ENCODE measurements around the gene DCST2. TPM values are rescaled to one million over a fixed set of nuclear protein-coding genes. Genes with fewer than 3 reads are reported as not detected.

Gene DCST2
- total and polyA plus RNA-seq, 10 of the 15 experiments (the other 5 are each of a cell fraction or from before 2014, with no cell fraction given) = 0.33 to 0.41 (median 0.36) TPM; not detected in 7

DNA sequence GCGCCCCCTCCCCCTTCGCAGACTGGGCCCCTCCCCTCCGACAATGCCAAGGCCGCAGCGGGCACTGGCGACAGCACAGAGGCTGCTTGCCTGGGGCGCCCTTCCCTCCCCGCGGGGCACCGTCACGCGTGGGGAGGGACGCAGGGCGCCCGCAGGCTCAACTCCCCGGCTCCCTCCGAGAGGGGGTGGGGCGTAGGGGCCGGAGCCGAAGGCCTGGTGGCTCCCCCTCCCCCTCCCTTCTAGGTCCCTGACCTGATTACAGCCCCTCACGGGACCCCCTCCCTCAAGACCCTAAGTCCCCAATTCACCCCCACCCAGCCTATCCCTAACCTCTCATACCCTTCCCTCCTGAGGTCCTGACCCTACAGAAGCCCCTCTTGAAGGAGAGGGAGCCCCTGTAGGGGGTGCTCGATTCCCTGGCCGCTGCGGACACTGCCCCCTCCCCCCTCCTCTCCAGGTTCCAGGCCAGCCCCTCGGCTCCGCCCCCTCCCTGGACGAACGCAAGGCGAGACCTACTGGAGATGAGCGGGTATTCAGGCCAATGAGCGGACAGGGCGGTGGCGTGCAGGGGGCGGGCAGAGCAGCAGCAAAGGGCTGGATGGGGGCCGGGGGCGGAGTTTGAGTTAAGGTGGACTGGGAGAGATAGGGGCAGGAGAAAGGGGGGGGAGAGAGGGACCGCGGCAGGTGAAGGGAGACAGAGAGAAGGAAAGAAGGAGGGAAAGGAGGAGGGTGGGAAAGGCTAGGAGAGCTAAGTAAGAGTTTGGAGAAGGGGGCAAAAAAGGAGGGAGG, 31.7 kb downstream of the DCST2 start (continued):
- TF ChIP-seq, protein P1, sequence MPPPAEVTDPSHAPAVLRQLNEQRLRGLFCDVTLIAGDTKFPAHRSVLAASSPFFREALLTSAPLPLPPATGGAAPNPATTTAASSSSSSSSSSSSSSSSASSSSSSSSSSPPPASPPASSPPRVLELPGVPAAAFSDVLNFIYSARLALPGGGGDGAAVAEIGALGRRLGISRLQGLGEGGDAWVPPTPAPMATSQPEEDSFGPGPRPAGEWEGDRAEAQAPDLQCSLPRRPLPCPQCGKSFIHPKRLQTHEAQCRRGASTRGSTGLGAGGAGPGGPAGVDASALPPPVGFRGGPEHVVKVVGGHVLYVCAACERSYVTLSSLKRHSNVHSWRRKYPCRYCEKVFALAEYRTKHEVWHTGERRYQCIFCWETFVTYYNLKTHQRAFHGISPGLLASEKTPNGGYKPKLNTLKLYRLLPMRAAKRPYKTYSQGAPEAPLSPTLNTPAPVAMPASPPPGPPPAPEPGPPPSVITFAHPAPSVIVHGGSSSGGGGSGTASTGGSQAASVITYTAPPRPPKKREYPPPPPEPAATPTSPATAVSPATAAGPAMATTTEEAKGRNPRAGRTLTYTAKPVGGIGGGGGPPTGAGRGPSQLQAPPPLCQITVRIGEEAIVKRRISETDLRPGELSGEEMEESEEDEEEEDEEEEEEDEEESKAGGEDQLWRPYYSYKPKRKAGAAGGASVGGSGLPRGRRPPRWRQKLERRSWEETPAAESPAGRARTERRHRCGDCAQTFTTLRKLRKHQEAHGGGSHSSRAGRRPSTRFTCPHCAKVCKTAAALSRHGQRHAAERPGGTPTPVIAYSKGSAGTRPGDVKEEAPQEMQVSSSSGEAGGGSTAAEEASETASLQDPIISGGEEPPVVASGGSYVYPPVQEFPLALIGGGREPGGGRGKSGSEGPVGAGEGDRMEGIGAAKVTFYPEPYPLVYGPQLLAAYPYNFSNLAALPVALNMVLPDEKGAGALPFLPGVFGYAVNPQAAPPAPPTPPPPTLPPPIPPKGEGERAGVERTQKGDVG (CRISPR knock-in tag; IDR thresholded peaks at IDR 0.05) = no peak
- TF ChIP-seq SPI1 (IDR thresholded peaks at IDR 0.05; ENCODE audit: borderline replicate concordance, insufficient read depth, low read depth, low read length) = no peak
- TF ChIP-seq NR2F1 (conservative IDR thresholded peaks at IDR 0.05) = peak; percentile 84
- TF ChIP-seq, protein P2, sequence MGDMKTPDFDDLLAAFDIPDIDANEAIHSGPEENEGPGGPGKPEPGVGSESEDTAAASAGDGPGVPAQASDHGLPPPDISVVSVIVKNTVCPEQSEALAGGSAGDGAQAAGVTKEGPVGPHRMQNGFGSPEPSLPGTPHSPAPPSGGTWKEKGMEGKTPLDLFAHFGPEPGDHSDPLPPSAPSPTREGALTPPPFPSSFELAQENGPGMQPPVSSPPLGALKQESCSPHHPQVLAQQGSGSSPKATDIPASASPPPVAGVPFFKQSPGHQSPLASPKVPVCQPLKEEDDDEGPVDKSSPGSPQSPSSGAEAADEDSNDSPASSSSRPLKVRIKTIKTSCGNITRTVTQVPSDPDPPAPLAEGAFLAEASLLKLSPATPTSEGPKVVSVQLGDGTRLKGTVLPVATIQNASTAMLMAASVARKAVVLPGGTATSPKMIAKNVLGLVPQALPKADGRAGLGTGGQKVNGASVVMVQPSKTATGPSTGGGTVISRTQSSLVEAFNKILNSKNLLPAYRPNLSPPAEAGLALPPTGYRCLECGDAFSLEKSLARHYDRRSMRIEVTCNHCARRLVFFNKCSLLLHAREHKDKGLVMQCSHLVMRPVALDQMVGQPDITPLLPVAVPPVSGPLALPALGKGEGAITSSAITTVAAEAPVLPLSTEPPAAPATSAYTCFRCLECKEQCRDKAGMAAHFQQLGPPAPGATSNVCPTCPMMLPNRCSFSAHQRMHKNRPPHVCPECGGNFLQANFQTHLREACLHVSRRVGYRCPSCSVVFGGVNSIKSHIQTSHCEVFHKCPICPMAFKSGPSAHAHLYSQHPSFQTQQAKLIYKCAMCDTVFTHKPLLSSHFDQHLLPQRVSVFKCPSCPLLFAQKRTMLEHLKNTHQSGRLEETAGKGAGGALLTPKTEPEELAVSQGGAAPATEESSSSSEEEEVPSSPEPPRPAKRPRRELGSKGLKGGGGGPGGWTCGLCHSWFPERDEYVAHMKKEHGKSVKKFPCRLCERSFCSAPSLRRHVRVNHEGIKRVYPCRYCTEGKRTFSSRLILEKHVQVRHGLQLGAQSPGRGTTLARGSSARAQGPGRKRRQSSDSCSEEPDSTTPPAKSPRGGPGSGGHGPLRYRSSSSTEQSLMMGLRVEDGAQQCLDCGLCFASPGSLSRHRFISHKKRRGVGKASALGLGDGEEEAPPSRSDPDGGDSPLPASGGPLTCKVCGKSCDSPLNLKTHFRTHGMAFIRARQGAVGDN (IDR thresholded peaks at IDR 0.05) = no peak
- TF ChIP-seq, protein P3, sequence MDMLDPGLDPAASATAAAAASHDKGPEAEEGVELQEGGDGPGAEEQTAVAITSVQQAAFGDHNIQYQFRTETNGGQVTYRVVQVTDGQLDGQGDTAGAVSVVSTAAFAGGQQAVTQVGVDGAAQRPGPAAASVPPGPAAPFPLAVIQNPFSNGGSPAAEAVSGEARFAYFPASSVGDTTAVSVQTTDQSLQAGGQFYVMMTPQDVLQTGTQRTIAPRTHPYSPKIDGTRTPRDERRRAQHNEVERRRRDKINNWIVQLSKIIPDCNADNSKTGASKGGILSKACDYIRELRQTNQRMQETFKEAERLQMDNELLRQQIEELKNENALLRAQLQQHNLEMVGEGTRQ (IDR thresholded peaks at IDR 0.05; ENCODE audit: borderline replicate concordance, low read depth, low read length) = no peak
- TF ChIP-seq JUND (IDR thresholded peaks at IDR 0.05; ENCODE audit: low read depth, low read length) = no peak
- 0 out of 2 replicates have a peak, but pooled peaks have one; percentile 15 for TF ChIP-seq DPF2 (IDR thresholded peaks at IDR 0.05)
- TF ChIP-seq, protein P4, sequence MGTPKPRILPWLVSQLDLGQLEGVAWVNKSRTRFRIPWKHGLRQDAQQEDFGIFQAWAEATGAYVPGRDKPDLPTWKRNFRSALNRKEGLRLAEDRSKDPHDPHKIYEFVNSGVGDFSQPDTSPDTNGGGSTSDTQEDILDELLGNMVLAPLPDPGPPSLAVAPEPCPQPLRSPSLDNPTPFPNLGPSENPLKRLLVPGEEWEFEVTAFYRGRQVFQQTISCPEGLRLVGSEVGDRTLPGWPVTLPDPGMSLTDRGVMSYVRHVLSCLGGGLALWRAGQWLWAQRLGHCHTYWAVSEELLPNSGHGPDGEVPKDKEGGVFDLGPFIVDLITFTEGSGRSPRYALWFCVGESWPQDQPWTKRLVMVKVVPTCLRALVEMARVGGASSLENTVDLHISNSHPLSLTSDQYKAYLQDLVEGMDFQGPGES (IDR thresholded peaks at IDR 0.05) = peak; percentile 64; the same call in 1 of the 2 replicates
- TF ChIP-seq HDGF (IDR thresholded peaks at IDR 0.05) = peak; percentile 86
- TF ChIP-seq NFXL1 (IDR thresholded peaks at IDR 0.05; ENCODE audit: borderline replicate concordance) = no peak
- no peak for TF ChIP-seq FOXM1 (IDR thresholded peaks at IDR 0.05; ENCODE audit: low read depth, low read length)
- no peak for TF ChIP-seq ZNF384 (IDR thresholded peaks at IDR 0.05; ENCODE audit: borderline replicate concordance, low read depth, low read length)
- TF ChIP-seq BACH1 (IDR thresholded peaks at IDR 0.05; ENCODE audit: borderline replicate concordance) = peak; percentile 98
- peak; percentile 92 to 97 for TF ChIP-seq BHLHE40 (IDR thresholded peaks at IDR 0.05; ENCODE audit: borderline replicate concordance in 1 of 2, low read depth in 2 of 2, low read length in 1 of 2)
- TF ChIP-seq RAD21 (IDR thresholded peaks at IDR 0.05; ENCODE audit: insufficient read depth, low read depth, low read length) = peak; percentile 32; the same call in 1 of the 2 replicates
- TF ChIP-seq, protein P5, sequence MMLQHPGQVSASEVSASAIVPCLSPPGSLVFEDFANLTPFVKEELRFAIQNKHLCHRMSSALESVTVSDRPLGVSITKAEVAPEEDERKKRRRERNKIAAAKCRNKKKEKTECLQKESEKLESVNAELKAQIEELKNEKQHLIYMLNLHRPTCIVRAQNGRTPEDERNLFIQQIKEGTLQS (IDR thresholded peaks at IDR 0.05; ENCODE audit: borderline replicate concordance, extremely low read depth, low read depth, low read length) = no peak
- peak; percentile 87 for TF ChIP-seq CHD2 (IDR thresholded peaks at IDR 0.05; ENCODE audit: borderline replicate concordance, low read depth, low read length)
